WI38 (cell line): ENCODE data around the gene GALNTL6.

ENCODE experiments used
- H3K4me3 ChIP-seq: 2 replicates; pipeline ENCODE4 v1.5.1; 2011; ENCODE audit warnings: low read depth, mild to moderate bottlenecking, control low read depth, low read length
- CTCF ChIP-seq: IDR thresholded peaks from 2 replicates; pipeline ENCODE4 v1.5.1; 2012; ENCODE audit warnings: low read depth, mild to moderate bottlenecking, control low read depth, low read length

Gene GALNTL6

GRCh38 chr4:172982151-172982590 is 1169.0 kb downstream of the GALNTL6 start:
- no peak for TF ChIP-seq CTCF
- H3K4me3 ChIP-seq: no peak overlapping the region

- TF ChIP-seq CTCF: no peak
- no peak overlapping the region for H3K4me3 ChIP-seq
These were observed 1169.8 kb downstream of the GALNTL6 start for GRCh38 chr4:172983014-172983413.

GRCh38 chr4:172983631-172984030 is 1170.4 kb downstream of the GALNTL6 start:
- no peak overlapping the region for H3K4me3 ChIP-seq

GRCh38 chr4:172985552-172985951 is 1172.3 kb downstream of the GALNTL6 start:
- no peak overlapping the region for H3K4me3 ChIP-seq
- no peak for TF ChIP-seq CTCF

More at GRCh38 chr4:172983631-172984030, 1170.4 kb downstream of the GALNTL6 start:
- TF ChIP-seq CTCF: no peak

GRCh38 chr4:172986114-172986513 is 1172.9 kb downstream of the GALNTL6 start:
- no peak overlapping the region for H3K4me3 ChIP-seq
- TF ChIP-seq CTCF: no peak

GRCh38 chr4:172989984-172990820 is 1177.0 kb downstream of the GALNTL6 start:
- TF ChIP-seq CTCF: no peak

GRCh38 chr4:172992648-172993378 is 1179.6 kb downstream of the GALNTL6 start:
- TF ChIP-seq CTCF: no peak
- no peak overlapping the region for H3K4me3 ChIP-seq

More at GRCh38 chr4:172989984-172990820, 1177.0 kb downstream of the GALNTL6 start:
- no peak overlapping the region for H3K4me3 ChIP-seq
